ENCODE data around the gene SEH1L.
"Not testable (repeated sequence)": the region's sequence is repeated elsewhere in the genome, so short reads cannot be mapped to it uniquely, and the experiment has no call there.

SEH1L gene

DNA sequence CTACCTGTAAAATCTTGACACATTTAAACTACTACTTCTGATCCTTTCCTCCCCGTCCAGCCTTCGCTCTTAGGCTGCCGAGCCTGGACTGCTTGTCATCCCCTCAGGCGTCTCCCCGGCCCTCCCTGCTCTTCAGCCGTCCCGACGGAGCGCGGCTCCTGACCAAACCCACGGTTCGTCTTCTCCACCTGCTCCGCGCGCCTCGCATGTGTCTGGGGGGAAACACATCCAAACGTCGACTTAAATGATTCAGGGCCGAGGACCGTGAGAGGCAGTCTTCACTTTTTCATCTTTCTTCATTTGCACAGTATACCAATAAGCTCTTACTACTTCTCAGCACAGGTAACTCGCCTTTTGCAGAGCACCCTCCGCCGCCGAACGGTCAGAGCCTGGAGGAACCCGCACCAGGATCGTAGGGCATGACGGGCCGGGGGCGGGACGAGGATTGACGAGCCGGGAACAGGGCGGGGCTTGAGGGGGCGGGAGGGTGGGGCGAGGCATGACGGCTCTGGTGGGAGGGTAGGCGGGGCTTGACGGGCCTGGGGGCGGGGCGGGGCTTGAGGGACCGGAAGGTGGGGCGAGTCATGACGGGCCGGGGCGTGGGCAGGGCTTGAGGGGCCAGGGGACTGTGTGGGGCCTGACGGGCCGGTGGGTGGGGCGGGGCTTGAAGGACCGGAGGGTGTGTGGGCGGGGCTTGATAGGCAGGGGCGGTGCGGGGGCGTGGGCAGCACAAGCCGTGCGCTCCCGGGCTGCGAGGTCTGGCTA is at the start of gene SEH1L:
SEH1L (plus strand) TSS at position 727 of the 765 bp plus-strand sequence. CDS start 111 bp downstream, outside the sequence.
- peak within 1 kb of the TSS; percentile 82 for H3K4me3 ChIP-seq (ENCODE audit: low read length)
- H3K4me1 ChIP-seq (ENCODE audit: control insufficient read depth, insufficient read depth, low read length): peaks cover 9% of the 10 kb centered on the region
- no peaks in the 10 kb centered on the region for H3K36me3 ChIP-seq (ENCODE audit: control insufficient read depth, insufficient read depth, low read length)
- peak within 1 kb of the TSS; percentile 74 for H3K9ac ChIP-seq (ENCODE audit: low read length)
- no peaks in the 10 kb centered on the region for H3K27me3 ChIP-seq (ENCODE audit: control insufficient read depth, insufficient read depth, low read length)
- no peaks in the 10 kb centered on the region for H3K9me3 ChIP-seq (ENCODE audit: control insufficient read depth, low read length)

GRCh38 chr18:12901208-12901607 is 46.6 kb upstream of the SEH1L start:
- not testable (repeated sequence) for H3K9me3 ChIP-seq (ENCODE audit: control insufficient read depth, low read length); H3K4me3 ChIP-seq (ENCODE audit: low read length); H3K4me1 ChIP-seq (ENCODE audit: control insufficient read depth, insufficient read depth, low read length); H3K36me3 ChIP-seq (ENCODE audit: control insufficient read depth, insufficient read depth, low read length); H3K27me3 ChIP-seq (ENCODE audit: control insufficient read depth, insufficient read depth, low read length); H3K9ac ChIP-seq (ENCODE audit: low read length)

- Histone ChIP-seq H3K4me1 (ENCODE audit: control insufficient read depth, insufficient read depth, low read length) (no peaks in the 10 kb centered on the region), H3K4me3 (ENCODE audit: low read length) (no peak overlapping the region), H3K9ac (ENCODE audit: low read length) (no peak overlapping the region), H3K27me3 (ENCODE audit: control insufficient read depth, insufficient read depth, low read length) (no peaks in the 10 kb centered on the region), H3K9me3 (ENCODE audit: control insufficient read depth, low read length) (no peaks in the 10 kb centered on the region), H3K36me3 (ENCODE audit: control insufficient read depth, insufficient read depth, low read length) (no peaks in the 10 kb centered on the region)
Observed at GRCh38 chr18:12904012-12904516, 43.7 kb upstream of the SEH1L start.

GRCh38 chr18:12906119-12906518 is 41.7 kb upstream of the SEH1L start:
- Histone ChIP-seq H3K27me3 (ENCODE audit: control insufficient read depth, insufficient read depth, low read length) (peaks cover 4% of the 10 kb centered on the region), H3K9ac (ENCODE audit: low read length) (no peak overlapping the region), H3K4me3 (ENCODE audit: low read length) (no peak overlapping the region), H3K36me3 (ENCODE audit: control insufficient read depth, insufficient read depth, low read length) (no peaks in the 10 kb centered on the region), H3K9me3 (ENCODE audit: control insufficient read depth, low read length) (no peaks in the 10 kb centered on the region), H3K4me1 (ENCODE audit: control insufficient read depth, insufficient read depth, low read length) (peaks cover under 1% of the 10 kb centered on the region)

DNA sequence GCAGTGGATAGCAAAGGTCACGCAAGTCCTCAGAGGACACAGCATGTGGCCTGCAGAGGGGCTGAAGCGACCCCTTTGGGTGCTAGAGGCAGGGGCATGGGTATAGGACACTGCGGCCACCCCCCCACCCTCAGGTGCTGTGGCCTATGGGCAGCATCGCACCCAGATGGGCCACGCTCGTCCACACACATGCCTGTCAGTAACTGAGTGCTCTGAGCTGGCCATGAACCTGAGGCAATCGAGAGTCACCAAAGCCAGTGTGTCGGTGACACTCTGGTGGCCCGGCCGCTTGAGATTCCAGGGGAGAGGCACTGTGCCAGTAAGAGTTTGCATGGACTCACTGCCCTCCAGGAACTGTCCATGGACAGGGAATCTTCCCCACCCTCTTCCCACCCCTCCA is 41.0 kb upstream of the SEH1L start:
- no peaks in the 10 kb centered on the region for H3K36me3 ChIP-seq (ENCODE audit: control insufficient read depth, insufficient read depth, low read length)
- no peaks in the 10 kb centered on the region for H3K9me3 ChIP-seq (ENCODE audit: control insufficient read depth, low read length)
- H3K27me3 ChIP-seq (ENCODE audit: control insufficient read depth, insufficient read depth, low read length): peaks cover 11% of the 10 kb centered on the region
- H3K4me1 ChIP-seq (ENCODE audit: control insufficient read depth, insufficient read depth, low read length): peaks cover 5% of the 10 kb centered on the region
- H3K9ac ChIP-seq (ENCODE audit: low read length): no peak overlapping the region
- no peak overlapping the region for H3K4me3 ChIP-seq (ENCODE audit: low read length)

DNA sequence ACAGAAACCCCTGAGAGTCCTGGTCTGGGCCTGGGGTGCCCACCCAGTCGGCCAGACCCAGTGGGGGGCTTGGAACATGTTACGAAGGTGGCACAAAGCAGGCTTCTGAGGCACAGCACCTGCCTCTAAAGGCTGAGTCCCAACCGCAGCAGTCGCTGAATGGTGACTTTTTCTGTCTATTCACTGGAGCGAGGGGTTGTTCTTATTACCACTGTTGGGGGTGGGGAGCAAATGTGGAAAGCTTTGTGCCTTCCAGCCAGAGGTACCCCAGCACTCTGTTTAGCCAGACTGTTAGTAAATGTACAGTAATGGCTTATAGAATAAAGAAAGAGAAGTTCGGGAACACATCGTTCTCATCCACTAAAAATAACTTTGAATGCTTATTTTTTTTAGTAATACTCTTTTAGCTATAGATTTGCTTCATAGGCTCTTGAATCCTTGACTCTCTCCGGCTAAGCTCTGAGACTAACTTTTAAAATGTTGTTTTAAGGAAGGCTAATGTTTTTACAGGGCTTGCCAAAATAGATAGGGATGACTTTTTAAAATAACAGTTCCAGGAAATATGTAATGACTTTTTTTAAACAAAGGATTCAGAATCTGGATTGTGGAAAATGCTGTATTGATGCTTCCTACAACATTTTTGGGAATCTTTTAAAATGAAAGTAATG is 40.4 kb upstream of the SEH1L start:
- Histone ChIP-seq H3K4me1 (ENCODE audit: control insufficient read depth, insufficient read depth, low read length) (peaks cover 5% of the 10 kb centered on the region), H3K36me3 (ENCODE audit: control insufficient read depth, insufficient read depth, low read length) (no peaks in the 10 kb centered on the region), H3K4me3 (ENCODE audit: low read length) (no peak overlapping the region), H3K9ac (ENCODE audit: low read length) (no peak overlapping the region), H3K9me3 (ENCODE audit: control insufficient read depth, low read length) (no peaks in the 10 kb centered on the region), H3K27me3 (ENCODE audit: control insufficient read depth, insufficient read depth, low read length) (peaks cover 17% of the 10 kb centered on the region)

DNA sequence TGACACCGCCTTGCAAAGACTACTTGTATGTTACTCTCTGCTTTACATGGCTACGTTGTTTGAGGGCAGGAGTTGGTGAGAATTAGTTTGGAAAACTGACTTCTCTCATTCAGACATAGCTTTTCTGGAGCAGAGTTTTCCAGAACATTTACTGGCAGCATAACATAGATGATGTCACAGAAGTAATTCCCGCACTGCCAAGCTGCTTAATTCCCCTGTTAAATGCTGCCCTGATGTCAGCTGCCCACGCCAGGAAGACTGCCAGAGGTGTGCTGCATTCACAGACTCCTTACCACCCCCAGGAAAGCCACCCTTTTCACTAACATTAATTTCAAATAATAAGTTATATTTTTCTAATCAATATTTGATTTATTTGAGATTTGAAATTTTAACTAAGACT is 39.1 kb upstream of the SEH1L start:
- H3K9me3 ChIP-seq (ENCODE audit: control insufficient read depth, low read length): no peaks in the 10 kb centered on the region
- peaks cover 18% of the 10 kb centered on the region for H3K27me3 ChIP-seq (ENCODE audit: control insufficient read depth, insufficient read depth, low read length)
- H3K9ac ChIP-seq (ENCODE audit: low read length): no peak overlapping the region
- H3K4me1 ChIP-seq (ENCODE audit: control insufficient read depth, insufficient read depth, low read length): peaks cover 5% of the 10 kb centered on the region
- H3K36me3 ChIP-seq (ENCODE audit: control insufficient read depth, insufficient read depth, low read length): no peaks in the 10 kb centered on the region
- no peak overlapping the region for H3K4me3 ChIP-seq (ENCODE audit: low read length)

- Histone ChIP-seq H3K4me3 (ENCODE audit: low read length) (peak overlapping the region; percentile 8), H3K36me3 (ENCODE audit: control insufficient read depth, insufficient read depth, low read length) (no peaks in the 10 kb centered on the region), H3K4me1 (ENCODE audit: control insufficient read depth, insufficient read depth, low read length) (peaks cover 5% of the 10 kb centered on the region), H3K27me3 (ENCODE audit: control insufficient read depth, insufficient read depth, low read length) (peaks cover 18% of the 10 kb centered on the region), H3K9me3 (ENCODE audit: control insufficient read depth, low read length) (no peaks in the 10 kb centered on the region), H3K9ac (ENCODE audit: low read length) (peak overlapping the region; percentile 28)
Observed at GRCh38 chr18:12911025-12911928, 36.5 kb upstream of the SEH1L start.

DNA sequence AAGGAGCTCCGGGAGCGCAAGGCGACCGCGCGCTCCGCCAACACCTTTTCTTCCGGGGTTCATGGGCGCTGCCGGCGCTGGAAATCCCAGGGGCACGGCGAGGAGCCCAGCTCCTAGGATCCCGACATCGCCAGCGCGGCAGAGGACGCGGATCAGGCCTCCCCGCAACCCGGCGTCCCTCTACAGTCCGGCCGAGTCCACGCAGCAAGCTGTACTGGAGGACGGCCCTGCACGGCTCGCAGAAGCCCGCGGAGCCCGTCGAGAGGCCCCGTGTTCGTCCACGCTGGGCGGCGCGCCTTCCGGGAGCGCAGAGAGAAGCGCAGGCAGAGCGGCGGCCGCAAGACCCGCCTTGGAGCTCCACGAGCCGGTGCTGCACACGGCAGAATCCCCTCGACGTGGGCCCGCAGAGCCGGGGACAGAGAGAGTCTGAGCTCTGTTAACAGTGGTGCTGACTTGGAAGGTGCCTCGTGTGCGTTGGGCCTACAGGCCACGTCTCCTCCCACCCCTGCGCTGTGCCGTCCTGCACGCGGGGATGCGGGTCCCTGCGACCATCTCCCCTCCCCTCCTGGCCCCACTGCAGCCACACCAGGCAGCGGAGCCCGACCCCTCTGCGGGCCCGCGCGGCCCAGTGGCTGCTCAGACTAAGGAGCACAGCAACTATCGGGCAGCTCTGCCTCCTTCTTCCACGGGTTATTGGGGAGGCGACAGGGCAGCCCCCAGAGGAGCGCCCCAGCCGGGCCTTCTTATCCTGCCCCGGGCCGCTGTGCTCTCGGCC is 35.7 kb upstream of the SEH1L start:
- H3K36me3 ChIP-seq (ENCODE audit: control insufficient read depth, insufficient read depth, low read length): no peaks in the 10 kb centered on the region
- H3K4me3 ChIP-seq (ENCODE audit: low read length): no peak overlapping the region
- H3K27me3 ChIP-seq (ENCODE audit: control insufficient read depth, insufficient read depth, low read length): peaks cover 18% of the 10 kb centered on the region
- no peak overlapping the region for H3K9ac ChIP-seq (ENCODE audit: low read length)
- peaks cover 5% of the 10 kb centered on the region for H3K4me1 ChIP-seq (ENCODE audit: control insufficient read depth, insufficient read depth, low read length)
- no peaks in the 10 kb centered on the region for H3K9me3 ChIP-seq (ENCODE audit: control insufficient read depth, low read length)

- Histone ChIP-seq H3K36me3 (ENCODE audit: control insufficient read depth, insufficient read depth, low read length) (no peaks in the 10 kb centered on the region), H3K4me3 (ENCODE audit: low read length) (no peak overlapping the region), H3K4me1 (ENCODE audit: control insufficient read depth, insufficient read depth, low read length) (no peaks in the 10 kb centered on the region), H3K9ac (ENCODE audit: low read length) (no peak overlapping the region), H3K27me3 (ENCODE audit: control insufficient read depth, insufficient read depth, low read length) (no peaks in the 10 kb centered on the region), H3K9me3 (ENCODE audit: control insufficient read depth, low read length) (no peaks in the 10 kb centered on the region)
Observed at GRCh38 chr18:12921178-12921577, 26.6 kb upstream of the SEH1L start.

- no peaks in the 10 kb centered on the region for H3K9me3 ChIP-seq (ENCODE audit: control insufficient read depth, low read length)
Observed at GRCh38 chr18:12922266-12922665, 25.5 kb upstream of the SEH1L start.

More at GRCh38 chr18:12922266-12922665, 25.5 kb upstream of the SEH1L start:
- Histone ChIP-seq H3K4me3 (ENCODE audit: low read length) (no peak overlapping the region), H3K36me3 (ENCODE audit: control insufficient read depth, insufficient read depth, low read length) (no peaks in the 10 kb centered on the region), H3K4me1 (ENCODE audit: control insufficient read depth, insufficient read depth, low read length) (no peaks in the 10 kb centered on the region), H3K9ac (ENCODE audit: low read length) (no peak overlapping the region), H3K27me3 (ENCODE audit: control insufficient read depth, insufficient read depth, low read length) (no peaks in the 10 kb centered on the region)
